Pons (tissue), 1 donor: Measurements from ENCODE around the gene MAEA.

Source experiments
- DNase-seq: peaks from one replicate; pipeline ENCODE4 v3.0.0-alpha.2; 2016; ENCODE audit warnings: low spot score

MAEA gene

GRCh38 chr4:1249731-1250526, 39.8 kb upstream of the MAEA start:
- peak; percentile 17 for DNase-seq

- no peak for DNase-seq
Measured at GRCh38 chr4:1250527-1250812, 39.2 kb upstream of the MAEA start.

- DNase-seq = no peak
Measured at GRCh38 chr4:1250921-1251772, 38.5 kb upstream of the MAEA start.

- no peak for DNase-seq
Measured at GRCh38 chr4:1251773-1252066, 38.0 kb upstream of the MAEA start.

GRCh38 chr4:1252928-1253492, 36.7 kb upstream of the MAEA start:
- no peak for DNase-seq

- DNase-seq = no peak
Measured at GRCh38 chr4:1253831-1254230, 35.9 kb upstream of the MAEA start.

GRCh38 chr4:1255151-1255550, 34.5 kb upstream of the MAEA start:
- no peak for DNase-seq

- no peak for DNase-seq
Measured at GRCh38 chr4:1255699-1256098, 34.0 kb upstream of the MAEA start.

- DNase-seq = no peak
Measured at GRCh38 chr4:1258457-1258856, 31.2 kb upstream of the MAEA start.

- no peak for DNase-seq
Measured at GRCh38 chr4:1259966-1260365, 29.7 kb upstream of the MAEA start.

- DNase-seq = no peak
Measured at GRCh38 chr4:1260418-1261106, 29.1 kb upstream of the MAEA start.

GRCh38 chr4:1261107-1261928, 28.4 kb upstream of the MAEA start:
- no peak for DNase-seq

- DNase-seq = no peak
Measured at GRCh38 chr4:1264942-1265341, 24.7 kb upstream of the MAEA start.

GRCh38 chr4:1265351-1265750, 24.3 kb upstream of the MAEA start:
- no peak for DNase-seq

GRCh38 chr4:1266881-1267763, 22.6 kb upstream of the MAEA start:
- DNase-seq = no peak

- no peak for DNase-seq
Measured at GRCh38 chr4:1269209-1269608, 20.5 kb upstream of the MAEA start.

- no peak for DNase-seq
Measured at GRCh38 chr4:1271686-1272085, 18.0 kb upstream of the MAEA start.

- DNase-seq = no peak
Measured at GRCh38 chr4:1274871-1275270, 14.8 kb upstream of the MAEA start.

GRCh38 chr4:1276984-1277383, 12.7 kb upstream of the MAEA start:
- DNase-seq = no peak

GRCh38 chr4:1277667-1278665, 11.7 kb upstream of the MAEA start:
- DNase-seq = no peak
